ENCODE data around the gene FBXW12.

- TF ChIP-seq CTCF (IDR thresholded peaks at IDR 0.05; ENCODE audit: low read depth, low read length) (no peak), POLR2A (IDR thresholded peaks at IDR 0.05; ENCODE audit: extremely low read depth, insufficient read length) (no peak), MAX (IDR thresholded peaks at IDR 0.05; ENCODE audit: low read depth, low read length) (no peak)
Measured at GRCh38 chr3:48436477-48436787, 64.4 kb downstream of the FBXW12 start.
